ENCODE results near the gene DALRD3.
A peak's percentile ranks its signal among the peaks of the same experiment; 100 is the strongest.

Gene DALRD3

DNA sequence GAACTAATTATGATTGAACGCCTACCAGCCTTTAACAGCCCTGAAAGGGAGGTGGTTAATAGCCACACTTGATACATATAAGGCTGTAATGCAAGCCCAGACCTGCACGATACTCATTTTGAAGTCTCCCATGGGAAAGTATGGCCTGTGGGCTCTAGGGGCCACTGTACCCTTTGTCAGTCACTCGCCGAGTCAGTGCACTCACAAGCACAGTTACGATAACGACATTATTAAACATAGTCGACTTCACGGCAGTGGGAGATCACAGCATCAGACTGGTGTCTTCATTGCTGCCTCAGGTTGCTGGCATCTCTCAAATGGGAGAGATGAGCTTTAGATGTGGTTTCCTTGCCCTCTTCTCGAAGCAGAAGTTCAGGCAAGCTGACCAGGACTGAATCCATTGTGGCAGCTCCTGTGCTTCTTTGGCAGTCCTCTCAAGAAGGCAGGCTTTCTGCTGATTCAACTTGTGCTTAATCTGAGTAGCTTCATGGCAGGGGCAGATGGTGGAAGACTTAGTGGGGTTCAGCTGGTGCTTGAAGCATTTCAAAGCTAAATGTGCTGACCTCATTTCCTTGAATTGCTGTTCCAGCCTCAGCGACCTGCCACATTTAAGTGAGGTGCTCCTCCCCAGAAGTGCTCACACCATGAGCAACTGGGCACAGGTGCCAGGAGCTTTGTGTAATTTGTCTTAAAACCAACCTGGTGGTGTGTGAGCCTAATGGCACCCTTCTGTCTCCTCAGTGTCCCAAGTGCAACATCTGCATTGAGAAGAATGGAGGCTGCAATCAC, 44.1 kb downstream of the DALRD3 start:
- peak in 1 of 2 experiments; percentile 28 for DNase-seq

DNA sequence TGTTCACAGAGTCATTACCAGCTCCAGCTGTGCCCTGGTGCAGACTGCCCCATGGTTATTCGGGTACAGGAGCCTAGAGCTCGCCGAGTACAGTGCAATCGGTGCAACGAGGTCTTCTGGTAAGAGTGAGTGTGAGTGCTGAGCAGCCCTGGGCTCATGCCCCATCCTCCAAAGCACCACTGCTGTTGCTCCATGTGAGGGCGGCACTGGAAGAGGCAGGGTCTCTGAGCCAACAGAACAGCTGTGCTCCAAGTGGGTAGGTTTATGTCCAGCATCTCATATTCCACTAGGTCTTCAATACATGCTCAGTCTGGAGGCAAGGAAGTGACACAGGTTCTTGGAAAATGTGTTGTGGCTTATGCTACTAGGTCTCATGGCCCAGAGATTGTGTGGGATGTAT, 47.8 kb downstream of the DALRD3 start:
- no peak for DNase-seq

DNA sequence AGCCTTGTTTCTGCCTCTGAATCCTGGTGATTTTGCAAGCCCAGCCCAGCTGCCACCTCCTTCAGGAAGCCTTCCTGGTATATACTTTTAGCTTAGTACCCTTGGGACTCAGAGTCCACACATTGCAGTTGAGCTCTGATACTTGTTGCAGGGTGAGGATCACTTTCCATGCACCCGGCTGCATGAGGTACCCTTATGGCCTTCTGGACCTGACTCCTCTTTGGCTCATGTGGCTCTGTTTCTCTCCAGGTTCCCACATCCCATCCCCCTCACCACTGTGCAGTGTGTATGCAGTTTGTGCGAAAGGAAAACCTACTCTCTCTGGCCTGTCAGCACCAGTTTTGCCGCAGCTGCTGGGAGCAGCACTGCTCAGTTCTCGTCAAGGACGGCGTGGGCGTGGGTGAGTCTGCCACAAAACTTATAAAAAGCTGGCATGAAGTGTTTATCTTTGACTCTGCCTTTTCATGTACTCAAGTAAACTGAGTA, 51.5 kb downstream of the DALRD3 start:
- no peak for DNase-seq

DNA sequence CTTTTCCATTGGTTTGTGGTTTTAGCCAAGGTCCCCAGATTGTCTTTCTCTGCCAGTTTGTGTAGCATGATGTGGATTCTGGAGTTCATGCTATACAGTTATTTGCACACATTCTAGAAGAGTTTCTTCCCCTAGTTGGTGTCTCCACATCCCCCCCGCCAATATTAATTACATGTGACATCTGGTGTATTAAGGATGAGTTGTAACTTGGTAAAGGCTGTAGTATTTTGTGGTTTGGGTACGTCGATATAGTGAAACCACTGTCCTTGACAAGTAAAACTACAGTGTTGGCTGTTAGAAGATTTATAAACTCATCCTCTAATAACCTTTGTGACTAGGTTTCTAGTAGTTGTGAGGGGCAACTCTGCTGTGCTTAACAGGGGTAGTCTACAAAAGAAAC, 52.0 kb downstream of the DALRD3 start:
- DNase-seq = peak in 1 of 2 experiments; percentile 40

Measured in NCI-H524 (cell line).